T1000 (cell line): ENCODE results near the gene SCD.
"Not testable (repeated sequence)": the region's sequence is repeated elsewhere in the genome, so short reads cannot be mapped to it uniquely, and the experiment has no call there.

Source experiments
- DNase-seq: peaks from one replicate; lab custom pipeline; 2025; ENCODE audit warnings: mixed read lengths; lab: John Stamatoyannopoulos, UW

Gene SCD

GRCh38 chr10:100346765-100347567, at the start of gene SCD:
Gene SCD (plus strand): TSS chr10:100347233. CDS start chr10:100347505, 272 bp downstream.
- DNase-seq: peak; percentile 63

- DNase-seq: no peak
Observed at GRCh38 chr10:100297242-100297641, 49.8 kb upstream of the SCD start.

GRCh38 chr10:100301123-100301522, 45.9 kb upstream of the SCD start:
- DNase-seq: not testable (repeated sequence)

GRCh38 chr10:100303724-100304319, 43.2 kb upstream of the SCD start:
- DNase-seq: no peak

GRCh38 chr10:100304414-100304813, 42.6 kb upstream of the SCD start:
- DNase-seq: no peak

GRCh38 chr10:100306861-100307260, 40.2 kb upstream of the SCD start:
- DNase-seq: no peak

GRCh38 chr10:100307684-100308083, 39.3 kb upstream of the SCD start:
- DNase-seq: no peak

GRCh38 chr10:100311298-100311697, 35.7 kb upstream of the SCD start:
- DNase-seq: no peak

- no peak for DNase-seq
Observed at GRCh38 chr10:100315615-100316014, 31.4 kb upstream of the SCD start.

GRCh38 chr10:100318207-100318606, 28.8 kb upstream of the SCD start:
- no peak for DNase-seq

- no peak for DNase-seq
Observed at GRCh38 chr10:100319707-100320402, 27.2 kb upstream of the SCD start.

GRCh38 chr10:100325158-100325557, 21.9 kb upstream of the SCD start:
- DNase-seq: no peak

- DNase-seq: no peak
Observed at GRCh38 chr10:100327007-100327717, 19.9 kb upstream of the SCD start.

GRCh38 chr10:100327718-100328009, 19.4 kb upstream of the SCD start:
- no peak for DNase-seq

GRCh38 chr10:100328198-100328597, 18.8 kb upstream of the SCD start:
- no peak for DNase-seq

- DNase-seq: no peak
Observed at GRCh38 chr10:100330079-100330478, 17.0 kb upstream of the SCD start, which contains the start of gene PKD2L1. Gene PKD2L1 (minus strand): TSS chr10:100330228. CDS start chr10:100330103, 125 bp downstream.

GRCh38 chr10:100333106-100333505, 13.9 kb upstream of the SCD start:
- no peak for DNase-seq

- DNase-seq: no peak
Observed at GRCh38 chr10:100333661-100334440, 13.2 kb upstream of the SCD start.

- DNase-seq: no peak
Observed at GRCh38 chr10:100334762-100335161, 12.3 kb upstream of the SCD start.

- peak; percentile 22 for DNase-seq
Observed at GRCh38 chr10:100338434-100339036, 8.5 kb upstream of the SCD start.

- DNase-seq: no peak
Observed at GRCh38 chr10:100339236-100339635, 7.8 kb upstream of the SCD start.
